ENCODE data around the gene HOXB5.

The HOXB5 gene

GRCh38 chr17:48546924-48547807 is 46.4 kb downstream of the HOXB5 start:
- no peak for DNase-seq

- no peak for DNase-seq
Observed at GRCh38 chr17:48546137-48546923, 47.2 kb downstream of the HOXB5 start.

- DNase-seq = no peak
Observed at GRCh38 chr17:48545539-48545938, 48.0 kb downstream of the HOXB5 start.

GRCh38 chr17:48545022-48545375 is 48.6 kb downstream of the HOXB5 start, which contains the start of gene HOXB2:
Gene HOXB2, minus strand, starts transcription at chr17:48545109. Its CDS starts 198 bp downstream, at chr17:48544911.
- DNase-seq = no peak

- DNase-seq = no peak
Observed at GRCh38 chr17:48544349-48545021, 49.1 kb downstream of the HOXB5 start.

GRCh38 chr17:48543854-48544348 is 49.7 kb downstream of the HOXB5 start:
- no peak for DNase-seq

- no peak for DNase-seq
Observed at GRCh38 chr17:48543107-48543853, 50.3 kb downstream of the HOXB5 start.

- DNase-seq = no peak
Observed at GRCh38 chr17:48542698-48543106, 50.9 kb downstream of the HOXB5 start.

GRCh38 chr17:48542114-48542656 is 51.4 kb downstream of the HOXB5 start:
- no peak for DNase-seq

- DNase-seq = no peak
Observed at GRCh38 chr17:48541577-48542113, 51.9 kb downstream of the HOXB5 start.
